OCI-LY7 (cell line): ENCODE results near the gene KLRD1. TPM values are rescaled to one million over a fixed set of nuclear protein-coding genes. Genes with fewer than 3 reads are reported as not detected.

ENCODE experiments used
- Bru-seq: library from RNA; stranded (reverse); fragments of 400-500 nt; gene quantifications from one replicate; lab custom pipeline; 2021; lab: Mats Ljungman, UMichigan
- BruChase-seq, 2 experiments: library from RNA; stranded (reverse); fragments of 400-500 nt; gene quantifications; one replicate each; lab custom pipeline; 2021; lab: Mats Ljungman, UMichigan
- BruUV-seq: library from RNA; stranded (reverse); fragments of 400-500 nt; replicated peaks from 2 replicates; lab custom pipeline; 2021; lab: Mats Ljungman, UMichigan
- CTCF ChIA-PET: fragments of 300-600 bp; sonication (Branson Sonifier 250); formaldehyde crosslinking; loops from one replicate; lab custom pipeline; 2022; ENCODE audit warnings: antibody characterized with exemption; ENCODE audit not compliant: unreplicated experiment; lab: Charles Lee
- POLR2A ChIA-PET: fragments of 300-600 bp; sonication (Branson Sonifier 250); formaldehyde crosslinking; loops from one replicate; lab custom pipeline; 2022; ENCODE audit warnings: antibody characterized with exemption; lab: Charles Lee
- DNase-seq: peaks from one replicate; pipeline ENCODE4 v3.0.0-alpha.2; 2015; ENCODE audit warnings: low spot score
- H2AFZ ChIP-seq: fragments of 200-600 bp; sonication (generic), shearing (Covaris generic); 2 replicates; pipeline ENCODE4 v1.6.1; 2014; ENCODE audit warnings: mild to moderate bottlenecking, antibody characterized with exemption, low read length, moderate library complexity
- H3K27ac ChIP-seq: fragments of 200-600 bp; sonication (generic); 2 replicates; pipeline ENCODE4 v1.5.1; 2014; ENCODE audit warnings: mixed run types, low read depth, mild to moderate bottlenecking, moderate library complexity, low read length, inconsistent platforms; ENCODE audit not compliant: poor library complexity, severe bottlenecking
- H3K36me3 ChIP-seq: fragments of 200-600 bp; sonication (generic); 2 replicates; pipeline ENCODE4 v1.6.1; 2014; ENCODE audit warnings: mild to moderate bottlenecking, antibody characterized with exemption, low read length, moderate library complexity, mixed read lengths; ENCODE audit not compliant: insufficient read depth
- H3K4me1 ChIP-seq: fragments of 200-600 bp; sonication (generic); 2 replicates; pipeline ENCODE4 v1.5.1; 2014; ENCODE audit warnings: mild to moderate bottlenecking, low read length; ENCODE audit not compliant: insufficient read depth, poor library complexity, severe bottlenecking
- H3K4me2 ChIP-seq: fragments of 200-600 bp; sonication (generic); 2 replicates; pipeline ENCODE4 v1.6.1; 2014; ENCODE audit warnings: mild to moderate bottlenecking, low read length
- H3K4me3 ChIP-seq: fragments of 200-600 bp; sonication (generic); 2 replicates; pipeline ENCODE4 v1.5.1; 2014; ENCODE audit warnings: mild to moderate bottlenecking, low read depth, low read length; ENCODE audit not compliant: poor library complexity, severe bottlenecking
- H3K79me2 ChIP-seq: fragments of 200-600 bp; sonication (generic); 2 replicates; pipeline ENCODE4 v1.6.1; 2016; ENCODE audit warnings: low read depth, mild to moderate bottlenecking, low read length, moderate library complexity, mixed read lengths; ENCODE audit not compliant: insufficient read depth
- H3K9me2 ChIP-seq: fragments of 200-600 bp; sonication (generic); 2 replicates; pipeline ENCODE4 v1.6.1; 2016; ENCODE audit warnings: mild to moderate bottlenecking, low read length, mixed read lengths; ENCODE audit not compliant: insufficient read depth
- H3K9me3 ChIP-seq: fragments of 200-600 bp; sonication (generic); 2 replicates; pipeline ENCODE4 v1.6.1; 2014; ENCODE audit warnings: mild to moderate bottlenecking, mixed run types, low read length, mixed read lengths
- H4K20me1 ChIP-seq: fragments of 200-600 bp; sonication (generic); 2 replicates; pipeline ENCODE4 v1.6.1; 2014; ENCODE audit warnings: mild to moderate bottlenecking, antibody characterized with exemption, low read length, moderate library complexity, mixed read lengths; ENCODE audit not compliant: insufficient read depth
- EZH2phosphoT487 ChIP-seq: fragments of 200-600 bp; sonication (generic); IDR thresholded peaks from 2 replicates; pipeline ENCODE4 v1.6.1; 2018; ENCODE audit warnings: low read depth, borderline replicate concordance, mild to moderate bottlenecking, mixed run types, antibody characterized with exemption, low read length, moderate library complexity, mixed read lengths
- intact Hi-C: fragments of 100-400 bp; cut with micrococcal nuclease; formaldehyde crosslinking; loops from one replicate; pipeline ENCODE4 v1.10.0; 2022; ENCODE audit not compliant: unreplicated experiment
- long read RNA-seq: library from polyadenylated mRNA; stranded (forward); transcript quantifications from one replicate; pipeline ENCODE4 v2.0.0, GENCODE V29; 2022
- total RNA-seq, 2 experiments: library from RNA; depleted of rRNA in 1 of 2; stranded (reverse); fragments of >200 nt in 1 of 2; shearing (Covaris generic) in 1 of 2; gene quantifications; 2 replicates each; pipeline ENCODE4 v1.2.3, GENCODE V29; 2014 to 2022
- TF ChIP-seq, protein P1 (sequence below): fragments of 200-600 bp; sonication (generic); conservative IDR thresholded peaks from 2 replicates; pipeline ENCODE4 v1.5.1; 2014; ENCODE audit warnings: mild to moderate bottlenecking, antibody characterized with exemption, low read length, moderate library complexity, mixed read lengths

The KLRD1 gene, protein sequence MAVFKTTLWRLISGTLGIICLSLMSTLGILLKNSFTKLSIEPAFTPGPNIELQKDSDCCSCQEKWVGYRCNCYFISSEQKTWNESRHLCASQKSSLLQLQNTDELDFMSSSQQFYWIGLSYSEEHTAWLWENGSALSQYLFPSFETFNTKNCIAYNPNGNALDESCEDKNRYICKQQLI
- total RNA-seq (2014; rRNA removed; shearing (Covaris generic)): under 0.01 and 0.03 TPM in 2 replicates
- total RNA-seq (2022): 0.04 and 0.18 TPM in 2 replicates
- percentile 12 among the genes with signal in this experiment for Bru-seq, nascent RNA
- percentile 19 among the genes with signal in this experiment for BruChase-seq, experiment 1, labeled RNA remaining after a 6-hour chase
- BruChase-seq, experiment 2, labeled RNA remaining after a 2-hour chase: percentile 19 among the genes with signal in this experiment
- long read RNA-seq: 0 reads

DNA sequence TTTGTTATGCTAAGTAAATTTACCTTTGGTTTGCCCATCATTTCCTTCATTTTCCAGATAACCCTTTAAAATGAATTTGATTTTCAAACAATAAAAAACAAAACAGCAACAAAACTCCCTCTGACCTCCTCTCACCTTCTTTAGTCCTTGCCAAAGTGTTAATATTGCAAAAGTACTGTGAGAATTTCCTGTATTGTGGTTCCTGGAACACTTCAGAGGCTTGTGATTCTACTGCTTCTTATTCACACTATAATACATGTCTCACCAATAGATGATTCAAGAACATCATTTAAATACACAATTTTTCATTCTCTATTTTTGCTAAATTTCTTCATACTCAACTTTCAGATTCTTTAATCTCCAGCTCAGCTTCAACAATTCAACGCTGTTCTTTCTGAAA lies at the start of gene KLRD1:
TSS of gene KLRD1 (plus strand) at position 241 of the 400 bp plus-strand sequence. CDS start 208 bp downstream, outside the sequence.
- Histone ChIP-seq H3K27ac (no peak within 1 kb of the TSS), H3K4me3 (no peak within 1 kb of the TSS), H3K4me1 (no peaks in the 10 kb centered on the region), H3K4me2 (no peak within 1 kb of the TSS), H3K36me3 (no peaks in the 10 kb centered on the region; the same call in 1 of the 2 replicates), H3K79me2 (no peaks in the 10 kb centered on the region), H4K20me1 (no peaks in the 10 kb centered on the region), H3K9me3 (peaks cover 6% of the 10 kb centered on the region; the same call in 1 of the 2 replicates), H3K9me2 (no peaks in the 10 kb centered on the region), H2AFZ (no peak within 1 kb of the TSS)
- TF ChIP-seq, protein P1, sequence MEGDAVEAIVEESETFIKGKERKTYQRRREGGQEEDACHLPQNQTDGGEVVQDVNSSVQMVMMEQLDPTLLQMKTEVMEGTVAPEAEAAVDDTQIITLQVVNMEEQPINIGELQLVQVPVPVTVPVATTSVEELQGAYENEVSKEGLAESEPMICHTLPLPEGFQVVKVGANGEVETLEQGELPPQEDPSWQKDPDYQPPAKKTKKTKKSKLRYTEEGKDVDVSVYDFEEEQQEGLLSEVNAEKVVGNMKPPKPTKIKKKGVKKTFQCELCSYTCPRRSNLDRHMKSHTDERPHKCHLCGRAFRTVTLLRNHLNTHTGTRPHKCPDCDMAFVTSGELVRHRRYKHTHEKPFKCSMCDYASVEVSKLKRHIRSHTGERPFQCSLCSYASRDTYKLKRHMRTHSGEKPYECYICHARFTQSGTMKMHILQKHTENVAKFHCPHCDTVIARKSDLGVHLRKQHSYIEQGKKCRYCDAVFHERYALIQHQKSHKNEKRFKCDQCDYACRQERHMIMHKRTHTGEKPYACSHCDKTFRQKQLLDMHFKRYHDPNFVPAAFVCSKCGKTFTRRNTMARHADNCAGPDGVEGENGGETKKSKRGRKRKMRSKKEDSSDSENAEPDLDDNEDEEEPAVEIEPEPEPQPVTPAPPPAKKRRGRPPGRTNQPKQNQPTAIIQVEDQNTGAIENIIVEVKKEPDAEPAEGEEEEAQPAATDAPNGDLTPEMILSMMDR: no peak
- TF ChIP-seq EZH2phosphoT487: no peak
- BruUV-seq: no TSS peak
- no peak for DNase-seq
- CTCF ChIA-PET: no interaction called here
- intact Hi-C loops: no loop called here
- POLR2A ChIA-PET: interaction anchor here (0.8 to 1.5 kb wide), 5 partner anchors 11 to 44 kb away, joined by 3 to 4 read pairs (median 3); no protein-coding TSS in a partner anchor

DNA sequence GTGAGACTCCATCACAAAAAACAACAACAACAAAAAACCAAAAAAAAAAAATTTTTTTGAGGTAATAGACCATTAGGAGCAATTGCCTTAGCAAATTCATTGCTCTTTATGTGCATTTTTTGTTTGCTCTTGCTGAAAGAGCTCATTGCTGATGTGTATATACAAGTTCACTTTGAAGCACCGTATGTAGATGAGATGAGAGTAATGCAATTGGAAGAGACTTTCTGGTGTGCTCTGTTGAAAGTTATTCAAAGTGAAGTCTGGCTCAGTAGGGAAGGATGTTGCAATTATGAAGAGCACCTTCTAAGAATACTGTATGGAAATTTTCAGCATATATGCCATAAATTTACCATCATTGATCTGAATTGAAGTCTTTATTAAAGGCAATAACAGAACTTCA lies 46.7 kb upstream of the KLRD1 start:
- Histone ChIP-seq H3K4me3 (no peak overlapping the region), H3K4me2 (no peak overlapping the region), H2AFZ (no peak overlapping the region), H4K20me1 (no peaks in the 10 kb centered on the region), H3K9me2 (no peaks in the 10 kb centered on the region), H3K36me3 (no peaks in the 10 kb centered on the region; the same call in 1 of the 2 replicates), H3K27ac (no peak overlapping the region), H3K79me2 (no peaks in the 10 kb centered on the region), H3K9me3 (peaks cover 19% of the 10 kb centered on the region; the same call in 1 of the 2 replicates), H3K4me1 (no peaks in the 10 kb centered on the region)
- TF ChIP-seq EZH2phosphoT487: no peak
- TF ChIP-seq, protein P1: no peak
- DNase-seq: no peak
- ChIA-PET CTCF (no interaction called here), POLR2A (interaction anchor here (0.9 kb wide), 1 partner anchor 9 kb away, joined by 4 read pairs; no protein-coding TSS in a partner anchor)
- no TSS peak for BruUV-seq
- intact Hi-C loops: no loop called here
